ENCODE data around the gene COX4I1.

COX4I1 gene

GRCh38 chr16:85856079-85856478 is 56.6 kb downstream of the COX4I1 start:
- Histone ChIP-seq H3K9me3 (ENCODE audit: control insufficient read depth, low read length) (no peaks in the 10 kb centered on the region), H3K4me3 (ENCODE audit: low read depth, low read length) (no peak overlapping the region), H3K27ac (no peak overlapping the region), H3K9ac (no peak overlapping the region), H3K36me3 (ENCODE audit: control insufficient read depth, insufficient read depth, low read length) (no peaks in the 10 kb centered on the region), H3K4me2 (ENCODE audit: low read length) (no peak overlapping the region), H3K79me2 (no peaks in the 10 kb centered on the region), H3K27me3 (ENCODE audit: control insufficient read depth, insufficient read depth, low read length) (no peaks in the 10 kb centered on the region), H2AFZ (no peak overlapping the region), H3K4me1 (no peaks in the 10 kb centered on the region)
- no peak for TF ChIP-seq CTCF (IDR thresholded peaks at IDR 0.05)

DNA sequence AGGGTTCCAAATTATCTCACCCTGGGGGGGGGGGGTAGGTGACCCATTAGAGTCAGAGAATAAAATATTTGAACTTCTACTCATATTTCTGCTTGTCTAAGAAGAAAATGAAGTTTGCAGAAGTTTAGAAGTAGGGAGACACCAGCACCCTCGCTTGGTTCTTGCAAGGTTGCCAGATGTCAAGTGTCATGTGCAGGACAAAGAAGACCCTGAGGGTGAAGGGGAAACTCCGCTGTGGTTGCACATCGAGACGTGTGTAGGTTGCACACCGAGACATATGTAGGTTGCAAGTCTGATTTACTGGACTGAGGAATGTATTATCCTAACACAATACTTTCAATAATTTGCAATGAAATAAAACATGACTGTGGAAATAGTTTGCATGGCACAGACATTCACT is 57.1 kb downstream of the COX4I1 start:
- no peaks in the 10 kb centered on the region for H3K9me3 ChIP-seq (ENCODE audit: control insufficient read depth, low read length)
- no peaks in the 10 kb centered on the region for H3K79me2 ChIP-seq
- H3K4me3 ChIP-seq (ENCODE audit: low read depth, low read length), result no peak overlapping the region
- no peak overlapping the region for H3K27ac ChIP-seq
- no peak overlapping the region for H3K9ac ChIP-seq
- H2AFZ ChIP-seq, result no peak overlapping the region
- H3K4me1 ChIP-seq, result no peaks in the 10 kb centered on the region
- H3K4me2 ChIP-seq (ENCODE audit: low read length), result no peak overlapping the region
- no peaks in the 10 kb centered on the region for H3K27me3 ChIP-seq (ENCODE audit: control insufficient read depth, insufficient read depth, low read length)
- TF ChIP-seq CTCF (IDR thresholded peaks at IDR 0.05), result no peak
- H3K36me3 ChIP-seq (ENCODE audit: control insufficient read depth, insufficient read depth, low read length), result no peaks in the 10 kb centered on the region

Data from parathyroid adenoma (tissue), 2 donors.